Upper lobe of right lung (tissue), 1 donor: ENCODE data around the gene ZDHHC4. TPM values are rescaled to one million over a fixed set of nuclear protein-coding genes. Genes with fewer than 3 reads are reported as not detected.

ENCODE experiments used
- ATAC-seq: fragments of 200-7000 bp; cut with Tn5 transposase; one replicate; pipeline ENCODE4 v1.9.1; 2020; ENCODE audit warnings: mild to moderate bottlenecking, moderate library complexity
- DNase-seq: peaks from one replicate; pipeline ENCODE4 v3.0.0-alpha.2; 2020
- H3K27ac ChIP-seq: fragments of 200-600 bp; one replicate; pipeline ENCODE4 v1.8.0; 2022
- H3K27me3 ChIP-seq: fragments of 200-600 bp; one replicate; pipeline ENCODE4 v1.8.0; 2022; ENCODE audit warnings: mild to moderate bottlenecking
- H3K36me3 ChIP-seq: fragments of 200-600 bp; one replicate; pipeline ENCODE4 v1.8.0; 2022
- H3K4me1 ChIP-seq: fragments of 200-600 bp; one replicate; pipeline ENCODE4 v1.8.0; 2022
- H3K4me3 ChIP-seq: fragments of 200-600 bp; one replicate; pipeline ENCODE4 v1.8.0; 2022; ENCODE audit warnings: mild to moderate bottlenecking
- H3K9me3 ChIP-seq: fragments of 200-600 bp; one replicate; pipeline ENCODE4 v1.8.0; 2022
- CTCF ChIP-seq: fragments of 200-600 bp; IDR thresholded peaks from one replicate; pipeline ENCODE4 v1.8.0; 2022; ENCODE audit warnings: antibody characterized with exemption
- intact Hi-C: fragments of 100-400 bp; cut with DNase I; formaldehyde crosslinking; loops from one replicate; pipeline ENCODE4 v1.11.0; 2022
- total RNA-seq: library from RNA; stranded (reverse); fragmentation: NEBNext Ultra II Directional; extraction: Animal tissue kit (Norgen Biotek cat#: 25700); gene quantifications from one replicate; pipeline ENCODE4 v1.2.1, GENCODE V29; 2021
- donor health status: DM: no; HTN: yes; CAD: no; lungs with severe emphysema.

The ZDHHC4 gene
- total RNA-seq, 1 donor from 2014 or later: 54.8 TPM

DNA sequence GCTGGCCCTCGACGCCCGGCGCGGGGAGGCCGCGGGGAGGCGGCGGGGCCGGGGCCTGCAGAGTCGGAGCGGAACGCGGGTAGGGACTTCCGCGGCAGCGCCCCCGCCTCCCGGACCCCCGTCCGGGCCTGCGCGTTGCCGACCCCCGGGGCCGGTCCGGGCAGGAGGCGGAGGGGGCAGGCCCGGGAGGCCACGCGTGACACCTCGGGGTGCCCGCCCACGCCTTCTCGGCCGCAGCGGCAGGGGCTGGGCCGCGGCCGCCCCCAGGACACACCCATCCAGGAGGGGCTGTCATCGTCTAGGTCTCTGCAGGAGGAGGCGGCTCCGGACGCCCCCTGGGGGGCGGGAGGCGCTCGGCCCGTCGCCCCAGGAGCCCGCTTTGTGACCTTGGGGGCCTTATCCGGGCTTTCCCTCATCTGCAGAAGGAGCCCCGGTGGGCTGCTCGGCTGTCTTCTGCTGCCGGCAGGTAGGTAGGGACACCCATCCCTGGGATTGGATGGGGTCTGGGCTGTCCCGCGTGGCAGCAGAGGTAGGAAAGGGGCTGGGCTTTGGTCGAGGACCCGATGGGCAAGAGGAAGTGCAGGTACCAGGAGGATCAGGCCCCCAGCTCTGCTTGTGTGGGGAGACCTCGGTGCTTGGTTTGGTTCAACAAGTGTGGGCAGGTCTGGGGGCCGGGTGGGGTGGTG is 60.4 kb downstream of the ZDHHC4 start:
- ATAC-seq: peak; percentile 48
- H3K27me3 ChIP-seq: no peaks in the 10 kb centered on the region
- H3K4me3 ChIP-seq: peak overlapping the region; percentile 72
- H3K27ac ChIP-seq: peak overlapping the region; percentile 63
- peak; percentile 79 for DNase-seq
- H3K36me3 ChIP-seq: peaks cover 23% of the 10 kb centered on the region
- no peaks in the 10 kb centered on the region for H3K9me3 ChIP-seq
- peak; percentile 46 for TF ChIP-seq CTCF
- H3K4me1 ChIP-seq: peaks cover 21% of the 10 kb centered on the region
- intact Hi-C loops: no loop called here

Other genes with a start within 250 kb of the ZDHHC4 start
- gene FAM220A, start 228.5 kb upstream of the ZDHHC4 start, total RNA-seq: 10.7 TPM
- 255 TPM for gene RAC1, start 202.9 kb upstream of the ZDHHC4 start, total RNA-seq
- gene DAGLB, start 129.5 kb upstream of the ZDHHC4 start, total RNA-seq: 34.7 TPM
- 116 TPM for gene KDELR2, start 93.3 kb upstream of the ZDHHC4 start, total RNA-seq
- gene GRID2IP, start 26.0 kb upstream of the ZDHHC4 start, total RNA-seq: 0.46 TPM
- gene INTS15, start 12.6 kb downstream of the ZDHHC4 start, total RNA-seq: 37.6 TPM
- gene ZNF853, start 38.2 kb downstream of the ZDHHC4 start, total RNA-seq: 5.2 TPM
- 46.8 TPM for gene ZNF316, start 59.9 kb downstream of the ZDHHC4 start, total RNA-seq
- gene ZNF12, start 129.5 kb downstream of the ZDHHC4 start, total RNA-seq: 25.0 TPM
- gene RSPH10B2, start 176.6 kb downstream of the ZDHHC4 start, total RNA-seq: not detected
- gene CCZ1B, start 248.8 kb downstream of the ZDHHC4 start, total RNA-seq: 70.4 TPM